Inflammatory macrophage treated with lipopolysaccharide for 4 hours (primary cell): ENCODE measurements around the gene STON2.
"Not testable (repeated sequence)": the region's sequence is repeated elsewhere in the genome, so short reads cannot be mapped to it uniquely, and the experiment has no call there.

ENCODE experiments used
- DNase-seq: peaks from one replicate; pipeline ENCODE4 v3.0.0-alpha.2; 2020

Gene STON2

DNA sequence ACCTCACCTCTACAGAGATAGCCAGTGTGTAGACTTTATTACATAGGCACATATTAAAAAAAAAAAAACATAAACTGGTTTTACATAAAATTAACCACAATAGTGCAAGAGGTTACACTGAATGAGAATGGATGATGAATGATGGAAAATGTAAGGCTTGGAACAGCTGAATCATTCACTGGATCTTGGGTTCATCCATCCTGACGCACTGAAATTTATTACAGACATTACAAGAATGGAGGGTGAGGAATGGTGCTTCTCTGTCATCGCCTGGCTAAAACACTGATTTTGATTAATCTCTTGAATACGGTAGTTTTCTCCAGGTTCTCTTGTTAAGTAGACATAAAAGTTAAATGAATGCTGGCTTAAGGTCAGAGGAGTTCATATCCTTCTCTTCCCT is 139.4 kb downstream of the STON2 start:
- no peak for DNase-seq

DNA sequence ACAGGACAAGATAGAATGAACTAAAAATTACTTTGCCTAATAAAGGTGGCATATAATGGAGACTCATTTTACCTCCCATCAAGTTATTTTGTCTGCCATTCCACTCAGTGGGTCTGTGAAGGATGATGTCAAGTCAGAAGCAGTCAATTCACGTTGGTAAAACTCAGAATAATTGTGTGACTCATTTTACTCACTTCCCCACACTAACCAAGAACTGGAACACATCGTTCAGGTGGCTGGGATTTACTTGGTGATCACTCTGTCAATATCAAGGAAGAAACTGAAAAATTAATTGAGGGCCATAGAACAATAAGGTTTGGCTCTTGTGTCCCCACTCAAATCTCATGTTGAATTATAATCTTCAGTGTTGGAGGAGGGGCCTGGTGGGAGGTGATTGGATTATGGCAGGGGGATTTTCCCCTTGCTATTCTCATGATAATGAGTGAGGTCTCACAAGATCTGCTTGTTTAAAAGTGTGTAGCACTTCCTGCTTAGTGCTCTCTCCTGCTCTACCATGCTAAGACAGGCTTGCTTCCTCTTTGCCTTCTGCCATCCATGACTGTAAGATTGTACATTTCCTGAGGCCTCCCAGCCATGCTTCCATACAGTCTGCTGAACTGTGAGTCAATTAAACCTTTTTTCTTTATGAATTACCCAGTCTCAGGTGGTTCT is 143.7 kb downstream of the STON2 start:
- DNase-seq, result peak; percentile 44

DNA sequence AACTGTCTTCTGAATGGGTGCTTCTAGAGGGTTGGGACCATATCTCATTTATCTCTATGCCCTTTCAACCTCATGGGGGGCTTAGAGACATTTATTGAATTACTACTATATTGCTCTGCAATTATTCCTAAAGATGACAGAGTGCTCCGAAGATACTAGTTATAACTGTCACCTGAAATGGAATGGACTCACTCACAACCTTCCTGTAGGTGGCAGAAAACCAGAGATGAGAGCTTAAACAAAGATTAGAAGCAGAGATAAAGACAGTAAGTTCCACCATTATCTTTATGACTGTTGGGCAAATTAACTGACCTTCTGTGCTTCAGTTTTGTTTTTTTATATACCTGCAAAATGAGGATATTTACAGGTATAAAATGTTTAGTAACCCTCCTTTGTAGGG is 147.8 kb downstream of the STON2 start:
- no peak for DNase-seq

DNA sequence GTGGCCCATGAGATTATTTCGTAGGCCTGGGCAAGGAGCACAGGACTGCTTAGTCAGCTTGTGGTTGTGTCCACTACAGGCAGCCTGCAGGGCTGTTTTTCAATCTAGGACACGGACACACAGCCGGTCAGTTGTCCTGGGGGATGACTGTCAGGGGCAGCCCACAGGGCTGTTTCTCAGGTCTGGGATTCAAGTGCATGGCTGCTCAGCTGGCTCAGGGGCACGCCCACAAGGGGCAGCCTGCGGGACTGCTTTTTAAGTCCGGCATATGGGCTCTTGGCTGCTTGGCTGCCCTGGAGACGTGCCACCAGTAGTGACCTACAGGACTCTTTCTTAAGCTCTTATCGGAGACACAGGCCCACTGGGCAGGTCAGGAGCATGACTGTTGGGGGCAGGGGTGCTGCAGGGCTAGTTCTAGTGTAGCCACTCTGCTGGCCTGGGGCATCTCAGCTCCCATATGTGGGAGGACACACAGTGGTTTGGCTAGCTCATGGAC is 152.8 kb downstream of the STON2 start:
- no peak for DNase-seq

DNA sequence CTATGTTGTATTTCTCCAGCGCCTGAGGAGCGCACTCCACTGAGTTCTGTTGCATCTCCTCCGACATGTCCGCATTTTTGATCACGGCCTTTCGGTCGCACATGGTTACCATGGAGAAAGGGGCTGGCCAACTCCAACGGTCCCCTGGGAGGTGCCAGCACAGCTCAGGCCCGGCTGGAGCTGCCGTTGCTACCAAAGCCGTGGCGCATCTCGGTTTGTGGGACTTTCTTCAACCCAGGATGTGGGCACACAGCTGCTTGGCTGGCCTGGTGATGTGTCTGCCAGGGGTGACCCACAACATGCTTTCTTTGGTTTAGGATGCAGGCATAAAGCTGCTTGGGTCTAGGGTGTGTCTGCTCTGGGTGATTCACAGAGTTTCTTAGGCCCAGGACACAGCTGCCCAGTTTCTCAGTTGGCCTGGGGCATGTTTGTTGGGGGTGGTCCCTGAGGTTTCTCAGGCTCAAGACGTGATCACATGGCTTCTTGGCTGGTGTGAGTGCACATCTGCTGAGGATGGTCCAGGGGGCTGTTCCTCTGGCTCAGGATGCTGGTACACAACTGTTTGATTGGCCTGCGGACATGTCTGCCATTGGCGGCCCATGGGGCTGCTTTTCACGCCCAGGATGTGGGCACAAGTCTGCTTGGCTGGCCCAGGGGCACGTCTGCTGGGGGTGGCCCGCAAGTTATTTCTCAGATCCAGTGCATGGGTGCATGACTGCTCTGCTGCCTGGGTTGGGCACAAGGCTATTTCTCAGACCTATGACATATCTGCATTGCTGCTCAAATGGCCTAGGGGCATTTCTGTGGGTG is 153.5 kb downstream of the STON2 start:
- DNase-seq, result no peak

DNA sequence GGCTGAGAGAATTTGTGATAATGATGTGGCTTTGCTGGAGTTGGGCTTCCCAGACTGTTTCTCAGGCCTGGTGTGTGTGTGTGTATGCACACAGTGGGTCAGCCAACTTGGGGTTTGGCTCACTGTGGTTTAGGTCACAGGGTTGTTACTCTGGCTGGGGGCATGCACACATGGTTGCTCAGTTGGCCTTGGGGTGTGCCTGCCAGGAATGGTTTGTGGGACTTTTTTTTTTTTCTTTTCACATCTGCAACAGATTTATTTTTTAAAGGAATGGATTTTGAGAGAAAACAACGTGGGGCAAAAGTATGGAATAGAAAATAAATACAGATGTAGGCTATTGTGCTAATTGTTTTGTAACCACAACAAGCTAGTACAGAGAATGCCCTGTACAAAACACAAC is 154.4 kb downstream of the STON2 start:
- DNase-seq, result no peak

DNA sequence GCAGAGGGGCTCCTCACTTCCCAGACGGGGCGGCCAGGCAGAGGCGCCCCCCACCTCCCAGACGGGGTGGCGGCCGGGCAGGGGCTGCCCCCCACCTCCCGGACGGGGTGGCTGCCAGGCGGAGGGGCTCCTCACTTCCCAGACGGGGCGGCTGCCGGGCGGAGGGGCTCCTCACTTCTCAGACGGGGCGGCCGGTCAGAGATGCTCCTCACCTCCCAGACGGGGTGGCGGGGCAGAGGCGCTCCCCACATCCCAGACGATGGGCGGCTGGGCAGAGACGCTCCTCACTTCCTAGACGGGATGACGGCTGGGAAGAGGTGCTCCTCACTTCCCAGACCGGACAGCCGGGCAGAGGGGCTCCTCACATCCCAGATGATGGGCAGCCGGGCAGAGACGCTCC is 155.7 kb downstream of the STON2 start:
- DNase-seq, result not testable (repeated sequence)

DNA sequence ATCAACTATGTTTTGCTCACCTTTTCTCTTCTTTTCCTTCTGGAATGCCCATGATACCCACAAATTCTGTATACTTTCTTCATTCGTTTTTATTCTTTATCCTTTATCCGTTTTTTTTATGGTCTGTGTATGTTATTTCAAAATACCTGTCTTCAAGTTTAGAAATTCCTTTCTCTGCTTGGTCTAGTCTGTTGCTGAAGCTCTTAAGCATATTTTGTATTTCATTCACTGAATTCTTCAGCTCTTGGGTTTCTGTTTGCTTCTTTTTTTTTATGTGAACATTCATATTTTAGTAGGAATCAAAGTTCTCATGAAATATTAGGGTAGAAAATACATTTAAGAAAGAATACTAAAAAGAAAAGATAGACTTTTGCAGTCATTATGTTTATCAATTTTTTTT is 156.6 kb downstream of the STON2 start:
- DNase-seq, result no peak

DNA sequence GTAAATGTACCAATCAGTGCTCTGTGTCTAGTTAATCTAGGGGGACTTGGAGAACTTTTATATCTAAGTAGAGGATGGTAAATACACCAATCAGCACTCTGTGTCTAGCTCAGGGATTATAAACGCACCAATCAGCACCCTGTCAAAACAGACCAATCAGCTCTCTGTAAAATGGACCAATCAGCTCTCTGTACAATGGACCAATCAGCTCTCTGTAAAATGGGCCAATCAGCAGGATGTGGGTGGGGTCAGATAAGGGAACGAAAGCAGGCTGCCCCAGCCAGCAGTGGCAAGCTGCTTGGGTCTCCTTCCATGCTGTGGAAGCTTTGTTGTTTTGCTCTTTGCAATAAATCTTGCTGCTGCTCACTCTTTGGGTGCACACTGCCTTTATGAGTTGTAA is 163.3 kb downstream of the STON2 start:
- not testable (repeated sequence) for DNase-seq

DNA sequence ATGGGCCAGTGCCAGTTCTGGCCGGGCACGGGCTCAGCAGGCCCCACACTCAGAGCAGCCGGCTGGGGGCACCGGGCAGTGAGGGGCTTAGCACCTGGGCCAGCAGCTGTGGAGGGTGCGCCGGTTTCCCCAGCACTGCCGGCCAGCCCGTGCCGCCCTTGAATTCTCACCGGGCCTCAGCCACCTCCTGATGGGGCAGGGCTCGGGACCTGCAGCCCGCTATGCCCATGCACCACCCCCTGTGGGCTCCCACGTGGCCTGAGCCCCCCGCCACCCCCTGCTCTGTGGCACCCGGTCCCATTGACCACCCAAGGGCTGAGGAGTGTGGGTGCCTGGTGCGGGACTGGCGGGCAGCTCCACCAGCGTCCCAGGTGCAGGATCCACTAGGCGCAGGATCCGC is 164.0 kb downstream of the STON2 start:
- no peak for DNase-seq

DNA sequence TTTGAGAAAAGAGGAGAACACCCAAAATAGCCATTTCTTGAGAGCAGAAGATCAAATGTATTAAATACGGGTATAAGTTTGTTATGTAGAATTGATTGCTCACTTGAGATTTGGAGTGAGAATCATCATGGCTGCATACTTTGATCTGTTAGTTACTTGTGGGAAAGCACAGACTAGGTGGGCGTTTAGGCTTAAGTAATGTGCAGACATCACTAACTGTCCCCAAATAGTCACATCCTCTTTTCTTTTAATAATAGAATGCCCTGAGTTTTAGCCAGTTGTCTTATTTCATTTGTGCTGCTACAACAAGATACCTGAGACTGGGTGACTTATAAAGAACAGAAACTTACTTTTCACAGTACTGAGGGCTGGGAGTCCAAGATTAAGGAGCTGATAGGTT is 165.0 kb downstream of the STON2 start:
- peak; percentile 80 for DNase-seq

DNA sequence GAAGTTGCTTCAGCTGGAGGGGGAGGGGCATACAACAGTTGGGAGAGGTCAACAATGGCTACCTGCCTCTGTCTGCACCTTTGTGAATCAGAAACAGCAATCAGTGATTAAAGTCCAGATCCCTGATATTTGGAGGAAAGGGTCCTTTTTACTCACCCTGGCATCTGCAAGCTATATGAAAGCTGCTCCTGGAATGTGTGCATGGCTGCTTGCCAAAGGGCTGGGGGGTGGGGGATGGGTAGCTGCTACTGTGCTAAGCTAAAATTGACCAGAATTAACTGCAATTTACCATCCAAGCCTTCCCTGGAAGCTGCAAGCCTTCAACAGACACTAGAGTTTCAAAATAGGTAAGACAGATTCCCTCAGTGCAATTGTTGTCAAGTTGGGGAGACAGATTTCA is 165.8 kb downstream of the STON2 start:
- DNase-seq, result no peak

DNA sequence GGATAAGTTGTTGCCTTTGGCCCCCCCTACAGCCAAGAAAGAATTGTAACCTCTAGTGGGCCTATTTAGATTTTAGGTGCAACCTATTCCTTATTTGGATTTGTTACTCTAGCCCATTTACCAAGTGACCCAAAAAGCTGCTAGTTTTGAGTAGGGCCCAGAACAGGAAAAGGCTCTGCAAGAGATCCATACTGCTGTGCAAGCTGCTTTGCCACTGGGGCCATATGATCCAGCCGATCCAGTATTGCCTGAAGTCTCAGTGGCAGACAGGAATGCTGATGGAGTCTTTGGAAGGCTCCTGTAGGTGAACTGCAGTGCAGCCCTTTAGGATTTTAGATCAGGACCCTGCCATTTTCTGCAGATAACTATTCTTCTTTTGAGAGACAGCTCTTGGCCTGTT is 166.5 kb downstream of the STON2 start:
- no peak for DNase-seq

DNA sequence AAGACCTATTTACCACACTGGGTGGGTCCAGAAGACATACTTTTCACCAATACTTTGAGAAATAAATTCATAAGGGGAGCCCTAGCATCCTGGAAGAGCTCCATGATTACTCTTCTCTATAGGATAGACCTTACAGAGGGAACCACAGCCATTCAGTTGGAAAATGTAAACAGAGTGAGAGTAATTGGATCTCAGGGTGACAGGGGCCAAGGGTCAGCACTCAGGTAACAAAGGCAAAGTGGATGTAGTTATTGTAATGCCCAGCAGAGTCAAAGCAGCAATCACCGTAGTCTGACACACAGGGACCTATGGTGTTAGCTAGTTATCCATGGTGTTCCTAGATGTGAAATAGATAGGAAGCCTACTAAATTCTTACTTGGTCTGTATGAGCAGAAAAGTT is 168.6 kb downstream of the STON2 start:
- no peak for DNase-seq

DNA sequence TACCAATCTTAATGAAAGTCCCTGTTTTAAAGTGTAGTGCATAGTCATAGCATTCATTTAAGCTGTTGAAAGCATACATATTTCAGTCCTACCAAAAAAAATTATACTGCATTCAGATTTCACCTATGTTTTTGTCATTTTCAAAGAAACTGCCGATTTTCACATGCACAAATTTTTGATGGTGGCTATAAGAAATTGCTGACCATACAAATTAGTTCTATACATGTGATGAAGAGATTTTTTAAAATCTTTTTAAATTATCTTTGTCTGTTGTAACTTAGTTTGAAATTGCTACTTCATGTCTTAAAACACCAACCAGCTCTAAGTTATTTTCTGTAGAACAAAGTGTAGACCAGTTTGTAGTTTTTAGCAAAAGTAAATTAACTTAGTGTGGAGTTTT is 175.9 kb downstream of the STON2 start:
- no peak for DNase-seq

DNA sequence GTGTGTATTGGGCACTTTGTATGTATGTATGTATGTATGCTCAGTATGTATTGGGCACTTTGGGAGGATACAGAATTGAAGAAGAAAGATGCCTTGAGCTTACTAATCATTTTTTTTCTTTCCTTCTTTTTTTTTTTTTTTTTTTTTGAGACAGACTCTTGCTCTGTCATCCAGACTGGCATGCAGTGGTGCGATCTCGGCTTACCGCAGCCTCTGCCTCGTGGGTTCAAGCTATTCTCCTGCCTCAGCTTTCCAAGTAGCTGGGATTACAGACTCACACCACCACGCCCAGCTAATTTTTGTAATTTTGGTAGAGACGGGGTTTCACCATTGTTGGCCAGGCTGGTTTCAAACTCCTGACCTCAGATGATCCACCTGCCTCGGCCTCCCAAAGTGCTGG is 176.3 kb downstream of the STON2 start:
- DNase-seq, result not testable (repeated sequence)

DNA sequence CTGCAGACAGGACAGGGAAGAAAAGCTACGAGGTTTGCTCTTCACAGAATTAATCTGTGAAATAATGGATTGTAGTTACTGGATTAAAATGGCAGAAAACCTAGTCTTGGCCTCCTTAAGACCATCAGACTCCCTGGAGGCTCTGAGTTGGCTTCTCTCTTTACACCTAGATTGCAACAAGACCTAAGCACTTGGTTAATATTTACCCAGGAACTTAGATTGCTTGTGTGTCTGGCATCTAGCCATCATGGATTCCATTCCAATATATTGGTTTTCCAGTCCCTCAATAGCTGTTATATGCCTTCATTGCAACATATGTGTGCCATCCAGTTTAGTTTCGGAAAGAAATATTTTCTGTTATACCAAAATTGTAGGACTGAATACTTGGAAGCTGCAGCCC is 177.4 kb downstream of the STON2 start:
- no peak for DNase-seq

DNA sequence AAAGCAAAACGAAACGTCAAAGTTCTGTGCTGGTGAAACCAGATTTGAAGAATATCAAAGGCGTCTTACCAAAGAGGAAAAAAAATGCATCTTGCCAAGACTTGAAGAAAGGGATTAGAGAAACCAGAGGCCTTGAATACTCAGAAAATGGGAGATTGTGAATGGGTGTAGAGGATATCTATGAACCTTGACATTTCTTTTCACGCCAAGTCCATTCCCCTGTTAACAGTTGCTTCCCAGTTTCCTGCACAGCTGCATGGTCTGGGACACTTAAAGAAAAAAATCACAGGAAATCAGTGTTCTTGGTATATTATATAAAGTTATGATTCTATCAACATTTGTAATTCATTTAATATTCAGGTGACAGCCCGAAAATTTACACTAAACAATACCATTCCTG is 178.0 kb downstream of the STON2 start:
- DNase-seq, result no peak

DNA sequence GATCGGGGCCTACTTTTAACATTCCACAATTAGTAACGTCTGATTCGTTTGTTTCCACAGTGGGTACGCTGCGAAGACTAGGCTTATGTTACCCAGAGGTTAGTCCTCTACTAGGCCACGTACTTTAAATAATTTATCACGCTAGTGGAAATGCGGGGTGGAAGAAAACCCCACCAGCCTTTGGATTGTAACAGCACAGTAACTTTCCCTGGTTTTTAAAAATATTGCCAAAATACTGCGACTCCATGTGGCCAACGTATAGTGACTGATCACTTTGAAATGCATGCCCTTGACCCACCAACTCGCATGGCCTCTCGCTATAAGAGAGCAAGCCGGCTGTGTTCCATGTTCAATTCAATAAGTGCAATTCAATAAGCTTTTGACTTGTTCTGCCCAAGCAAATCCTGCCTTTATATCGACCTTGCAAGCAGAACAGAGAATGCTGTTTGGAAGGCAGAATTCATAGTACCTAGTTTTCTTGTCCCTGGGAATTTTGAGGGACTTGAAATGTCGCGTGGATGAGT is 178.5 kb downstream of the STON2 start:
- DNase-seq, result no peak

DNA sequence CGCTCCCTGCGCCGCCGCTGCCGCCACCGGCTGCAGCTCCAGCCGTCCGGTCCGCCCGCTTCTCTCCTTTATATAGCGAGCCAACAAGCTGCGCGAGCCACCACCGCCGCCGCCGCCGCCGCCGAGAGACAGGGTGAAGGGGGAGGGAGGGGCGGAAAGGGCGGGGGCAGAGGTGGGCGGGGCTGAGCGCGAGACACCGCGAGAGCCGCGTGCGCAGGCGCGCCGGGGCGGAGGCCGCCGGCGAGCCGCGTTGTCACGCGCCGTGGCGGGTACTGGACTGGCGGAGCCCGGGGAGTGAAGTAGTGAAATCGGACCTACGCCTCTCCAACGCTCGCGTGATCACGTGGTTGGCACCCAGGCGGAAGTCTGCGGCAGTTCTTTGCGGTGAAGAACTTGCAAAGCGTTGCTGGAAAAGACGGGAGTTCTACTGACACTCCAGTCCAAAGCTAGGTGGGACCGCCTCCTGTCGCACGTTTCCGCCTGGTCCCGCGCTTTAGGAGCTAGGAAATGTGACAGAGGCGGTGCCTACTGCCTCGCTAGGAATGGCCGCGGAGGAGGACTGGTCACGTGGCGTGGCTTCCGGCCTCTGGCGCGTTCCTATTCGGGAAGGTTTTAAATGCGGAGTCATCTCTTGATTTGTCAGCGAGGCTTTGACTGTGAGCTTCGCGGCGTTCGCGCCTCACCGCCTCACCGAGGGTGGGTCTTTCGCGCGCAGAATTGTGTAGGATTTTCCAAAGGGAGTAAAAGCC is 179.1 kb downstream of the STON2 start, which contains the start of gene GTF2A1:
TSS of gene GTF2A1 (minus strand) at position 130 of the 749 bp plus-strand sequence. CDS start 441 bp downstream, outside the sequence.
- DNase-seq, result peak; percentile 97

DNA sequence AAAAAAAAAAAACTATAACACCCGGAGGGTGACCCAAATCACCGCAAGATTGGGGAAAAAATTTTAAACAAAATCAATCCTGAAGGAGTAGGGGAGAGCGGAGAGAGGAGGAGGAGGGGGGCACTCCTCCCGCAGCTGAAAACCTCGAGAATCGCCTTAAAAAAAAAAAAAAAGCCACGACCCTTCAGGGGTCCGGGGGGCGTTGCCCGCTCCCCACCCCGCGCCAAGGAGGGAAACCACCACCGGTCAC is 179.6 kb downstream of the STON2 start:
- DNase-seq, result no peak

DNA sequence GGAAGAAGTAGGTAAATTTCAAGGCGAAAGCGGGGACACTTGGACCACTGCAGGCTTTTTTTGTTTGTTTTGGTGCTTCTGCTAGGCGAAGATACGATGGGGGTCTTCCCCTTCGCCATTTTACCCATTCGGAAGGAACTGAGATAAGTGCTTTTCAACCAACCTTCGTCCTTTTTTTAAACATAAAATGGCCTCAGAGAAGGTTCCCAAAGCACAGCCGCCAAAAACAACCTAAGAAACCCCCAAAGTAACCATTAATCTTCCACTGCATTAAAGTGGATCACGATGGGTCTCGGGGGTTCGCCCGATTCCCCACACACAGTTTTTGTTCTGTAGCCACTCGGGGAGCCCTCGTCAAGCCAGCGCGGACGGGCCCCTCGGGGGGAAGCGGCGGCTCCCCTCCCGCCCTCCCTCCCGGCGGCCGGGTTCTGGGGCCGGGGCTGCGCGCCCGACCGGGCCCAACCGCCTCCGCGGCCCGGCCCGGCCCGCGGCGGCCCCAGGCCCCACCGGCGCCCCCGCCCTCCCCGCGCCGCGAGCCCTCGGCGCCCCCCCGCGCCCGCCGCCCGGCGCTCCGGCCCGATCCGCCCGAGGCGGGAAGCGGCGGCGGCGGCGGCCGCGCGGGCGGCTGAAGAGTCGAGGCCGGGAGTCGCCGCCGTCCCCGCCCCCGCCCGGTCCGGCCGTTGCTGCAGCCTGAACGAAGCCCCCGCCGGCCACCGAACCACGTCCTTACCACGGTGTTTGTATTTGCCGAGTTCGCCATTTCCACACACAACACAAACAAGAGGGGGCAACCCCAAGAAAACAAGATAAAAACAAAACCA is 180.2 kb downstream of the STON2 start:
- peak; percentile 50 for DNase-seq
